Nephron (organoid): ENCODE results near the gene TUFT1.

Source experiments
- H3K27ac Mint-ChIP-seq, 3 experiments: 2 replicates each; pipeline ENCODE4 v1.8.0; 2020; ENCODE audit warnings: mixed read lengths in 3 of 3, mild to moderate bottlenecking in 2 of 3, moderate library complexity in 1 of 3
- H3K27me3 Mint-ChIP-seq: 2 replicates; pipeline ENCODE4 v1.8.0; 2021; ENCODE audit warnings: low read depth, mild to moderate bottlenecking, moderate library complexity, mixed read lengths
- H3K36me3 Mint-ChIP-seq: 2 replicates; pipeline ENCODE4 v1.8.0; 2020; ENCODE audit warnings: low read depth, mixed read lengths
- H3K4me1 Mint-ChIP-seq: 2 replicates; pipeline ENCODE4 v1.8.0; 2020; ENCODE audit warnings: mixed read lengths
- H3K4me3 Mint-ChIP-seq, 3 experiments: 2 replicates each; pipeline ENCODE4 v1.8.0; 2020; ENCODE audit warnings: mild to moderate bottlenecking in 3 of 3, mixed read lengths in 3 of 3, moderate library complexity in 2 of 3
- H3K9me3 Mint-ChIP-seq: 2 replicates; pipeline ENCODE4 v1.8.0; 2020; ENCODE audit warnings: mixed read lengths
- TF ChIP-seq, protein P1 (sequence below), 3 experiments: fragments of 200-600 bp; sonication (generic); IDR thresholded peaks; one replicate each; pipeline ENCODE4 v1.5.0; 2021; ENCODE audit warnings: antibody characterized with exemption in 3 of 3; ENCODE audit not compliant: unreplicated experiment in 3 of 3

The TUFT1 gene, protein sequence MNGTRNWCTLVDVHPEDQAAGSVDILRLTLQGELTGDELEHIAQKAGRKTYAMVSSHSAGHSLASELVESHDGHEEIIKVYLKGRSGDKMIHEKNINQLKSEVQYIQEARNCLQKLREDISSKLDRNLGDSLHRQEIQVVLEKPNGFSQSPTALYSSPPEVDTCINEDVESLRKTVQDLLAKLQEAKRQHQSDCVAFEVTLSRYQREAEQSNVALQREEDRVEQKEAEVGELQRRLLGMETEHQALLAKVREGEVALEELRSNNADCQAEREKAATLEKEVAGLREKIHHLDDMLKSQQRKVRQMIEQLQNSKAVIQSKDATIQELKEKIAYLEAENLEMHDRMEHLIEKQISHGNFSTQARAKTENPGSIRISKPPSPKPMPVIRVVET

DNA sequence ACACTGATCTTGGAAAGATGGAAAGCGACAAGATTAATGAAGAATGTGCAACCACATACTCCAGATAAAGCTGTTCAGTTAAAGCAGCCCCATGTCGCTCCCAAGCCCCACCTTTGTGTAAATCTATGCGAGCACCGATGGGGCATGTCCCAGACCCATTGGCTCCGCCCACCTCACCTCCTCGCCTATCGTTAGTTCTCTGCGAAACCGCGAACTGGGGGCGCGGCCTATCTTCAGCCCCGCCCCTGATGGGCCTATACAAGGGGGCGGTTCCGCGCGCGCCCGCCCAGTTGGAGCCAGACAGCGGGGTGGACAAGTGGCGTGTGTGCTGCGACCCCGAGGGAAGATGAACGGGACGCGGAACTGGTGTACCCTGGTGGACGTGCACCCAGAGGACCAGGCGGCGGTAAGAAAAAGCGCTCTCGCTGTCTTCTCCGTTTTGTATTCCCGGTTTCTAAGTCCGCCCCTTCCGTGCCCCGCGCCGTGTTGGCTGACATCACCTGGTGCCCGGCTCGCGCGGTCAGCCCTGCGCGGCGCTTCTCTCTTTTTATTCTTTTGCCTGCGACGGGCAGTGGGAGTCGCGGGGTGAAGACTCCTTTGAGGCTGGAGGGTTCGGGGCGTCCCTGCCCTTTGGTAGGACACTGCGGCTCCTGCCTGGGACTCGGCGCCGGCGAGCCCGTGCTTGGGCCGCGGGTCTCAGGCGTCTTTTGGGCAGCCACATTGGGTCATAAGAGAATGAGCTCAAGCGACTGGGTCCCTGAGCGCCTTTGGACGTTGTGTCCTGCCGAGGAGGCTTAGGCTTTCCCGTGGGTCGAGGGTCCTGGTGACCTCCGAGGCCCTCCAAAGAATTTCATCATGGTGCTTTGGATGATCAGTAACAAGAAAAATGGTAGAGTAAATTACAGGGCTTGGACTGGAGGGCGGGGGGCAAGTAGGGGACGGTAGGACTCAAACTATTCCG is at the start of gene TUFT1:
TUFT1 (plus strand) TSS at position 289 of the 961 bp plus-strand sequence; CDS start at position 347, 58 bp downstream.
- peaks cover 3% of the 10 kb centered on the region for H3K36me3 Mint-ChIP-seq
- TF ChIP-seq, protein P1, sequence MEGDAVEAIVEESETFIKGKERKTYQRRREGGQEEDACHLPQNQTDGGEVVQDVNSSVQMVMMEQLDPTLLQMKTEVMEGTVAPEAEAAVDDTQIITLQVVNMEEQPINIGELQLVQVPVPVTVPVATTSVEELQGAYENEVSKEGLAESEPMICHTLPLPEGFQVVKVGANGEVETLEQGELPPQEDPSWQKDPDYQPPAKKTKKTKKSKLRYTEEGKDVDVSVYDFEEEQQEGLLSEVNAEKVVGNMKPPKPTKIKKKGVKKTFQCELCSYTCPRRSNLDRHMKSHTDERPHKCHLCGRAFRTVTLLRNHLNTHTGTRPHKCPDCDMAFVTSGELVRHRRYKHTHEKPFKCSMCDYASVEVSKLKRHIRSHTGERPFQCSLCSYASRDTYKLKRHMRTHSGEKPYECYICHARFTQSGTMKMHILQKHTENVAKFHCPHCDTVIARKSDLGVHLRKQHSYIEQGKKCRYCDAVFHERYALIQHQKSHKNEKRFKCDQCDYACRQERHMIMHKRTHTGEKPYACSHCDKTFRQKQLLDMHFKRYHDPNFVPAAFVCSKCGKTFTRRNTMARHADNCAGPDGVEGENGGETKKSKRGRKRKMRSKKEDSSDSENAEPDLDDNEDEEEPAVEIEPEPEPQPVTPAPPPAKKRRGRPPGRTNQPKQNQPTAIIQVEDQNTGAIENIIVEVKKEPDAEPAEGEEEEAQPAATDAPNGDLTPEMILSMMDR (IDR thresholded peaks at IDR 0.05; ENCODE audit: unreplicated experiment in 3 of 3) = no peak
- peaks cover 22% of the 10 kb centered on the region for H3K27me3 Mint-ChIP-seq
- peak within 1 kb of the TSS; percentile 84 to 97 (median 95) for H3K27ac Mint-ChIP-seq
- H3K4me3 Mint-ChIP-seq = peak within 1 kb of the TSS; percentile 97 to 98 (median 98)
- no peaks in the 10 kb centered on the region for H3K9me3 Mint-ChIP-seq
- H3K4me1 Mint-ChIP-seq = peaks cover 38% of the 10 kb centered on the region

DNA sequence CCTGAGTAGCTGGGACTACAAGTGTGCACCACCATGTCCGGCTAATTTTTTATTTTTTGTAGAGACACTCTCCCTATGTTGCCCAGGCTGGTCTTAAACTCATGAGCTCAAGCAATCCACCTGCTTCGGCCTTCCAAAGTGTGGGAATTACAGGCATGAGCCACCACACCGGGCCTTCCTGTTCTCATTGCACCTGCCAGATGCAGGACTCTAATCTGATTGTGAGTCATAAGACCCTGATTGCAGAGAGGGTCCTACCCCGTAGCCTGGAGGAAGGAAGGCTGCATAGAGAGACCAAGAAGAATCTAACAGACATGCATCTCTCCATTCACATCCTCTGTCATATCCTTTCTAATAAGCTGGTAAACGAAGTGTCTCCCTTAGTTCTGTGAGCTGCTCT is 48.5 kb upstream of the TUFT1 start:
- H3K36me3 Mint-ChIP-seq = no peaks in the 10 kb centered on the region
- H3K9me3 Mint-ChIP-seq = no peaks in the 10 kb centered on the region
- no peak overlapping the region for H3K27ac Mint-ChIP-seq
- H3K4me1 Mint-ChIP-seq = peaks cover 19% of the 10 kb centered on the region
- no peak overlapping the region for H3K4me3 Mint-ChIP-seq
- peaks cover 9% of the 10 kb centered on the region for H3K27me3 Mint-ChIP-seq
- TF ChIP-seq, protein P1 (IDR thresholded peaks at IDR 0.05; ENCODE audit: unreplicated experiment in 3 of 3) = no peak

DNA sequence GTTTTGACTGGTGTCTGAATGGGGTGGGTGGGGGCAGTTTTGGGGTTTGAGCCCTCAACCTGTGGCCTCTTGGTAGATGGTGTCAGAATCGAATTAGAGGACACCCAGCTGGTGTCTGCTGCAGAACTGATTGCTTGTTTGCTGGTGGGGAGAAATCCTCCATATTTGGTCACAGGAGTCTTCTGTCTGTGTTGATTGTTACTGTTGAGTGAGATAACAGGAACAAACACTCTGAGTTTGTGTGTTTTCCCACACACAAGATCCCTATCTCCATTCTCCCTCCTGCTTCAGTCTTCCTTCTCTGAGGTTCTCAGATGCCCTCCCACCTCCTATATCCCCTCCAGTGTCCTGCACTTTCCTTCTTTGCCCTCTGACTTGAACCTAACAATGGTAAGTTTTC is 48.0 kb upstream of the TUFT1 start:
- Mint-ChIP-seq H3K4me1 (peaks cover 19% of the 10 kb centered on the region), H3K36me3 (no peaks in the 10 kb centered on the region), H3K4me3 (no peak overlapping the region), H3K27me3 (peaks cover 9% of the 10 kb centered on the region), H3K27ac (no peak overlapping the region), H3K9me3 (no peaks in the 10 kb centered on the region)
- TF ChIP-seq, protein P1 (IDR thresholded peaks at IDR 0.05; ENCODE audit: unreplicated experiment in 3 of 3) = no peak

DNA sequence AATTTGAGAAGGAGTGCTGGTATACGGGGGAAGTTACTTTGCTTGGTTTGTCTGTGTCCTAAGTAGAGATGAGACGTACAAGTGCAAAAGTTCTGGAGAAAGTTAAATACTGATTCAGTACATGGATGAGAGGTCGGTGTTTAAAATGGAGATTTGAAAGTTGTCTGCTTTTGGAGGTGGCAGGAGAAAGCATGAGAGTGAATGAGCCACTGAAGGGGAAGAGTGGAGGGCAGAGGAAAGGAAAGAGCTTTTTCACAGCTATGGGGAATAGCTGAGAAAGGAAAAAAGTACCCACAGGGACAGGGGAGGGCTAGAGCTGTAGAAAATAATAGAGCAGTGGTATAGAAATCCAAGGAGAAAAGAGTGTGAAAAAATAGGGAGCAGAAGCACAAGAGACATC is 47.1 kb upstream of the TUFT1 start:
- TF ChIP-seq, protein P1 (IDR thresholded peaks at IDR 0.05; ENCODE audit: unreplicated experiment in 3 of 3) = no peak
- Mint-ChIP-seq H3K27ac (peak overlapping the region in 1 of 3 experiments; percentile 1), H3K4me1 (peaks cover 19% of the 10 kb centered on the region), H3K9me3 (no peaks in the 10 kb centered on the region), H3K36me3 (no peaks in the 10 kb centered on the region), H3K27me3 (peaks cover 9% of the 10 kb centered on the region), H3K4me3 (no peak overlapping the region)

DNA sequence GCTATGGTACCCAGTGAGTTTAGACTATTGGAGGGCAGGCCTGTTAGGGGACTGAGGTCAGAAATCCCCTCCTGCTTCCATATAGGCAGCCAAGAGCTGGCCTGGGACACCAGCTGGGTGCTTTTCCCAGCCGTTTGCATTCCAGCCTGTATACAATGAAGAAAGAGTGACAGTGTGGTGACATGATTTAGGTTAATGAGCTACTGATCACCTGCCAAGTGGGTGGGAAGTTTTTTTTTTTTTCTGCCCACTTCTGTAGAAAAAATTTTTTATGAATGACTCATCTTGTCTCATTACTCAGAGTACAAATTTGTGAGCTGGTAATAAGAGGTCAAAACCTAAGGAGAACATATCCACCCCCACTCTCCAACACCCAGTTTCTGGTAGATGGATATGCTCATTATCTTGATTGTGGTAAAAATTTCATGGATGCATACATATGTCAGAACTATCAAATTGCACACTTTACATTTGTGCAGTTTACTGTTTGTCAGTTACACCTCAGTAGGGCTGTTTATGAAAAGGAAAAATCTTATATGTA is 45.3 kb upstream of the TUFT1 start:
- Mint-ChIP-seq H3K36me3 (no peaks in the 10 kb centered on the region), H3K9me3 (no peaks in the 10 kb centered on the region), H3K27ac (peak overlapping the region; percentile 41 to 72 (median 42)), H3K4me3 (no peak overlapping the region), H3K27me3 (peaks cover 15% of the 10 kb centered on the region), H3K4me1 (peaks cover 19% of the 10 kb centered on the region)
- TF ChIP-seq, protein P1 (IDR thresholded peaks at IDR 0.05; ENCODE audit: unreplicated experiment in 3 of 3) = no peak
